DND-41 (cell line): ENCODE results near the gene SLC25A43.

Source experiments
- ATAC-seq: fragments of 200-7000 bp; cut with Tn5 transposase; 3 replicates; pipeline ENCODE4 v1.9.1; 2021; ENCODE audit warnings: low read depth; ENCODE audit not compliant: insufficient read depth
- DNase-seq: peaks from one replicate; pipeline ENCODE4 v3.0.0-alpha.2; 2020
- H2AFZ ChIP-seq: 2 replicates; pipeline ENCODE4 v1.6.0; 2012; ENCODE audit warnings: low read depth, low read length
- H3K27ac ChIP-seq: 2 replicates; pipeline ENCODE4 v1.5.1; 2012; ENCODE audit warnings: low read length, inconsistent platforms
- H3K27me3 ChIP-seq: fragments of 200-600 bp; sonication (generic); 2 replicates; pipeline ENCODE4 v1.6.0; 2012; ENCODE audit warnings: low read length, mild to moderate bottlenecking, inconsistent platforms; ENCODE audit not compliant: insufficient read depth, poor library complexity
- H3K36me3 ChIP-seq: 2 replicates; pipeline ENCODE4 v1.5.1; 2012; ENCODE audit warnings: low read length, inconsistent platforms; ENCODE audit not compliant: insufficient read depth
- H3K4me1 ChIP-seq: 2 replicates; pipeline ENCODE4 v1.5.1; 2012; ENCODE audit warnings: mild to moderate bottlenecking, low read length; ENCODE audit not compliant: insufficient read depth
- H3K4me2 ChIP-seq: 2 replicates; pipeline ENCODE4 v1.6.0; 2012; ENCODE audit warnings: mild to moderate bottlenecking, moderate library complexity, low read length, inconsistent platforms; ENCODE audit not compliant: insufficient read depth
- H3K4me3 ChIP-seq, 2 experiments: fragments of 200-600 bp in 1 of 2; shearing (Covaris generic) in 1 of 2; 2 replicates each; pipeline ENCODE4 v1.5.1; 2012 to 2016; ENCODE audit warnings: inconsistent platforms in 2 of 2, low read length in 2 of 2, mild to moderate bottlenecking in 2 of 2, low read depth in 1 of 2, moderate library complexity in 1 of 2
- H3K79me2 ChIP-seq: 2 replicates; pipeline ENCODE4 v1.6.0; 2012; ENCODE audit warnings: low read length, inconsistent platforms; ENCODE audit not compliant: insufficient read depth
- H3K9ac ChIP-seq: 2 replicates; pipeline ENCODE4 v1.6.0; 2012; ENCODE audit warnings: low read depth, mild to moderate bottlenecking, inconsistent platforms, low read length, moderate library complexity
- H3K9me3 ChIP-seq: 2 replicates; pipeline ENCODE4 v1.5.1; 2012; ENCODE audit warnings: low read length, moderate library complexity, mild to moderate bottlenecking, inconsistent platforms; ENCODE audit not compliant: insufficient read depth, severe bottlenecking
- H4K20me1 ChIP-seq: 2 replicates; pipeline ENCODE4 v1.6.0; 2012; ENCODE audit warnings: low read length; ENCODE audit not compliant: insufficient read depth
- CTCF ChIP-seq: IDR thresholded peaks from 2 replicates; pipeline ENCODE4 v1.5.1; 2012; ENCODE audit warnings: borderline replicate concordance, low read length, moderate library complexity, mild to moderate bottlenecking; ENCODE audit not compliant: poor library complexity, severe bottlenecking; ENCODE audit errors: extremely low read depth
- EZH2 ChIP-seq: IDR thresholded peaks from 3 replicates; pipeline ENCODE4 v1.6.1; 2012; ENCODE audit warnings: borderline replicate concordance, low read depth, mild to moderate bottlenecking, moderate library complexity, low read length, inconsistent platforms; ENCODE audit not compliant: severe bottlenecking

SLC25A43 gene

GRCh38 chrX:119466970-119467369 is 67.8 kb downstream of the SLC25A43 start:
- Histone ChIP-seq H3K79me2 (peaks cover 18% of the 10 kb centered on the region), H3K27ac (no peak overlapping the region), H3K36me3 (peaks cover 25% of the 10 kb centered on the region), H3K27me3 (no peaks in the 10 kb centered on the region), H3K4me2 (no peak overlapping the region; the same call in 1 of the 2 replicates), H4K20me1 (peaks cover 18% of the 10 kb centered on the region), H3K9me3 (no peaks in the 10 kb centered on the region), H2AFZ (no peak overlapping the region), H3K9ac (no peak overlapping the region), H3K4me1 (peaks cover 15% of the 10 kb centered on the region), H3K4me3 (no peak overlapping the region)
- DNase-seq (no peak), ATAC-seq (no peak)
- TF ChIP-seq EZH2 (no peak), CTCF (no peak)

- peak overlapping the region; percentile 88 for H3K9ac ChIP-seq
These were observed 68.3 kb downstream of the SLC25A43 start for GRCh38 chrX:119467433-119467832.

GRCh38 chrX:119467842-119468550 is 68.9 kb downstream of the SLC25A43 start, which contains the start of gene SLC25A5:
Gene SLC25A5 (plus strand): TSS chrX:119468444. CDS start chrX:119468516, 72 bp downstream.
- Histone ChIP-seq H2AFZ (peak within 1 kb of the TSS; percentile 91), H3K4me1 (peaks cover 15% of the 10 kb centered on the region), H3K4me2 (peak within 1 kb of the TSS; percentile 97), H3K27me3 (no peaks in the 10 kb centered on the region), H3K4me3 (peak within 1 kb of the TSS; percentile 91 to 97), H3K79me2 (peaks cover 18% of the 10 kb centered on the region), H3K9ac (peak within 1 kb of the TSS; percentile 88), H3K36me3 (peaks cover 25% of the 10 kb centered on the region), H4K20me1 (peaks cover 18% of the 10 kb centered on the region), H3K27ac (peak within 1 kb of the TSS; percentile 99), H3K9me3 (no peaks in the 10 kb centered on the region)
- TF ChIP-seq CTCF: no peak
- TF ChIP-seq EZH2: no peak
- DNase-seq (peak; percentile 88), ATAC-seq (peak; percentile 89)

More at GRCh38 chrX:119467433-119467832, 68.3 kb downstream of the SLC25A43 start:
- Histone ChIP-seq H3K27me3 (no peaks in the 10 kb centered on the region), H4K20me1 (peaks cover 18% of the 10 kb centered on the region), H3K27ac (peak overlapping the region; percentile 71; the same call in 1 of the 2 replicates), H3K4me2 (peak overlapping the region; percentile 92), H3K9me3 (no peaks in the 10 kb centered on the region), H2AFZ (peak overlapping the region; percentile 91), H3K36me3 (peaks cover 25% of the 10 kb centered on the region), H3K4me1 (peaks cover 15% of the 10 kb centered on the region), H3K4me3 (peak overlapping the region in 1 of 2 experiments; percentile 97; a peak in 2 of 4 replicates), H3K79me2 (peaks cover 18% of the 10 kb centered on the region)
- ATAC-seq: no peak
- DNase-seq: no peak
- TF ChIP-seq EZH2 (no peak), CTCF (no peak)
